Measurements from ENCODE around the gene CCSER1.

DNA sequence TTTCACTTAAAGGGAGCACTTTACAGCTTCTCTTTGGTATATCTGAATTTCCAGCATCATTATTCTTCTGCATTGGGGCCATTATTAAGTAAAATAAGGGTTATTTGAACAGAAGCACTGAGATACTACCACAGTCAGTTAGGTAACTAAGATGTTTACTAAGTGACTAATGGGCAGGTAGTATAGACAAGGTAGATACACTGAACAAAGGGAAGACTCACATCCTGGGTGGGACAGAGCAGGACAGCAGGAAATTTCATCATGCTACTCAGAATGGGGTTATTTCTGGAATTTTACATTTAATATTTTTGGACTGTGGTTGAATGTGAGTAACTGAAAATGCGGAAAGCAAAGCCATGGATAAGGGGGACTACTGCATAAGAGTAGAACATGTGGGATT lies 316.0 kb downstream of the CCSER1 start:
- TF ChIP-seq EP300 (IDR thresholded peaks at IDR 0.05) (no peak), POLR2A (IDR thresholded peaks at IDR 0.05) (no peak)
